A549 (cell line): ENCODE data around the gene FHIT. TPM values are rescaled to one million over a fixed set of nuclear protein-coding genes. Genes with fewer than 3 reads are reported as not detected.

Experiments used
- ATAC-seq, 2 experiments: fragments of 200-7000 bp in 1 of 2; fragments of >200 bp in 1 of 2; cut with Nextera tagmentation in 1 of 2; cut with Tn5 transposase in 1 of 2; 3 replicates each; pipeline versions ENCODE4 v1.8.0 to v1.9.1; 2018 to 2020; ENCODE audit warnings: mild to moderate bottlenecking in 1 of 2, moderate library complexity in 1 of 2
- CTCF ChIA-PET: fragments of 300-600 bp; sonication (Branson Sonifier 250); formaldehyde crosslinking; extraction: SDS; loops from one replicate; lab custom pipeline; 2021; ENCODE audit warnings: antibody characterized with exemption, inconsistent platforms; lab: Yijun Ruan, JAX
- POLR2A ChIA-PET: fragments of 350-600 bp; formaldehyde crosslinking; extraction: SDS; loops from one replicate; lab custom pipeline; 2021; ENCODE audit warnings: antibody characterized with exemption, inconsistent platforms; lab: Yijun Ruan, JAX
- DNase-seq, 2 experiments: peaks; one replicate each; pipeline versions ENCODE4 v3.0.0 to v3.0.0-alpha.2; 2011 to 2016; ENCODE audit warnings: low read depth in 1 of 2, low spot score in 1 of 2
- FAIRE-seq: peaks from 2 replicates; lab custom pipeline; 2011; peaks lifted over from hg19 to GRCh38; lab: Jason Lieb, UNC
- H3K27ac ChIP-seq, 2 experiments: fragments of >200 bp; sonication (Bioruptor Twin); formaldehyde crosslinking; 3 replicates each; pipeline ENCODE4 v1.5.1; 2016 to 2017
- H3K4me1 ChIP-seq: fragments of >200 bp; sonication (Bioruptor Twin); formaldehyde crosslinking; 3 replicates; pipeline ENCODE4 v1.6.1; 2016
- H3K4me2 ChIP-seq: fragments of >200 bp; sonication (Bioruptor Twin); formaldehyde crosslinking; 3 replicates; pipeline ENCODE4 v1.6.1; 2016
- H3K4me3 ChIP-seq: fragments of >200 bp; sonication (Bioruptor Twin); formaldehyde crosslinking; 3 replicates; pipeline ENCODE4 v1.5.1; 2016
- H3K9me3 ChIP-seq: fragments of >200 bp; sonication (Bioruptor Twin); formaldehyde crosslinking; 3 replicates; pipeline ENCODE4 v1.6.1; 2016
- BCL3 ChIP-seq: fragments of >200 bp; sonication (Bioruptor Twin); formaldehyde crosslinking; IDR thresholded peaks from 3 replicates; pipeline ENCODE4 v1.6.1; 2016
- CHD2 ChIP-seq: fragments of 150-350 bp; IDR thresholded peaks from 2 replicates; pipeline ENCODE4 v1.6.1; 2014; ENCODE audit warnings: low read length; ENCODE audit not compliant: partially characterized antibody
- EHF ChIP-seq: fragments of 250-450 bp; sonication (Bioruptor Pico); IDR thresholded peaks from 2 replicates; pipeline ENCODE4 v1.5.0; 2020; ENCODE audit warnings: mild to moderate bottlenecking
- EP300 ChIP-seq, 2 experiments: fragments of >200 bp; sonication (Bioruptor Twin); formaldehyde crosslinking; IDR thresholded peaks; 2 replicates in 1 of 2; 3 replicates in 1 of 2; pipeline ENCODE4 v1.6.1; 2016 to 2017
- FOSB ChIP-seq: fragments of 250-450 bp; sonication (Bioruptor Pico); IDR thresholded peaks from 2 replicates; pipeline ENCODE4 v1.5.0; 2020; ENCODE audit warnings: mild to moderate bottlenecking, moderate library complexity
- FOSL2 ChIP-seq, 2 experiments: fragments of 450-650 bp in 1 of 2; fragments of >200 bp in 1 of 2; sonication (Bioruptor Twin) in 1 of 2; formaldehyde crosslinking; IDR thresholded peaks; 2 replicates each; pipeline versions ENCODE4 v1.5.0 to v1.6.1; 2016 to 2020; ENCODE audit warnings: mild to moderate bottlenecking in 1 of 2, moderate library complexity in 1 of 2
- GATA3 ChIP-seq: IDR thresholded peaks from 2 replicates; pipeline ENCODE4 v1.6.1; 2012; ENCODE audit warnings: borderline replicate concordance
- HDAC2 ChIP-seq: fragments of 200-600 bp; sonication (generic); IDR thresholded peaks from 2 replicates; pipeline ENCODE4 v1.6.1; 2016
- HOXA7 ChIP-seq: fragments of 250-450 bp; sonication (Bioruptor Pico); IDR thresholded peaks from 2 replicates; pipeline ENCODE4 v1.5.0; 2020; ENCODE audit warnings: mild to moderate bottlenecking, moderate library complexity
- HOXB13 ChIP-seq: fragments of 250-450 bp; sonication (Bioruptor Pico); IDR thresholded peaks from 2 replicates; pipeline ENCODE4 v1.5.0; 2020; ENCODE audit warnings: low read depth, mild to moderate bottlenecking, moderate library complexity
- HOXB5 ChIP-seq: fragments of 250-450 bp; sonication (Bioruptor Pico); IDR thresholded peaks from 2 replicates; pipeline ENCODE4 v1.5.0; 2020; ENCODE audit warnings: mild to moderate bottlenecking, moderate library complexity
- JUNB ChIP-seq: fragments of >200 bp; sonication (Bioruptor Twin); formaldehyde crosslinking; IDR thresholded peaks from 2 replicates; pipeline ENCODE4 v1.6.1; 2016
- KDM1A ChIP-seq: fragments of 200-600 bp; sonication (generic); IDR thresholded peaks from 2 replicates; pipeline ENCODE4 v1.6.1; 2016; ENCODE audit warnings: low read depth, mild to moderate bottlenecking
- MAFK ChIP-seq: fragments of 450-650 bp; IDR thresholded peaks from 2 replicates; pipeline ENCODE4 v1.6.1; 2014; ENCODE audit not compliant: partially characterized antibody
- MAZ ChIP-seq: fragments of 150-350 bp; IDR thresholded peaks from 2 replicates; pipeline ENCODE4 v1.6.1; 2014; ENCODE audit warnings: antibody characterized with exemption, low read depth, low read length, borderline replicate concordance
- MYC ChIP-seq: IDR thresholded peaks from 2 replicates; pipeline ENCODE4 v1.6.1; 2012; ENCODE audit warnings: mild to moderate bottlenecking, inconsistent platforms, low read length, improper control_type of control experiment, borderline replicate concordance
- NPAS2 ChIP-seq: fragments of 250-450 bp; sonication (Bioruptor Pico); IDR thresholded peaks from 2 replicates; pipeline ENCODE4 v1.8.0; 2022; ENCODE audit warnings: mild to moderate bottlenecking, moderate library complexity, borderline replicate concordance
- NR3C1 ChIP-seq: fragments of >200 bp; sonication (Bioruptor Twin); formaldehyde crosslinking; IDR thresholded peaks from 3 replicates; pipeline ENCODE4 v1.6.1; 2017
- PBX3 ChIP-seq: IDR thresholded peaks from 2 replicates; pipeline ENCODE4 v1.6.1; 2012
- PHF8 ChIP-seq: fragments of 200-600 bp; sonication (generic); IDR thresholded peaks from 2 replicates; pipeline ENCODE4 v1.6.1; 2016; ENCODE audit warnings: low read depth, mild to moderate bottlenecking, antibody characterized with exemption, moderate library complexity, borderline replicate concordance
- RAD21 ChIP-seq, 2 experiments: fragments of >200 bp in 1 of 2; sonication (Bioruptor Twin) in 1 of 2; formaldehyde crosslinking in 1 of 2; IDR thresholded peaks in 1 of 2; conservative IDR thresholded peaks in 1 of 2; 2 replicates in 1 of 2; 3 replicates in 1 of 2; pipeline ENCODE4 v1.6.1; 2012 to 2018; ENCODE audit warnings: inconsistent platforms in 1 of 2
- RCOR1 ChIP-seq: fragments of 150-350 bp; IDR thresholded peaks from 2 replicates; pipeline ENCODE4 v1.6.1; 2014; ENCODE audit warnings: antibody characterized with exemption, low read length, low read depth
- REST ChIP-seq: fragments of 200-600 bp; sonication (generic); IDR thresholded peaks from 2 replicates; pipeline ENCODE4 v1.6.1; 2016; ENCODE audit warnings: antibody characterized with exemption, mild to moderate bottlenecking, moderate library complexity
- RFX5 ChIP-seq: fragments of 450-650 bp; IDR thresholded peaks from 2 replicates; pipeline ENCODE4 v1.7.1; 2014; ENCODE audit warnings: antibody characterized with exemption, mild to moderate bottlenecking, moderate library complexity
- TFCP2L1 ChIP-seq: fragments of 250-450 bp; sonication (Bioruptor Pico); IDR thresholded peaks from 2 replicates; pipeline ENCODE4 v1.5.0; 2021; ENCODE audit warnings: mild to moderate bottlenecking
- ZNF302 ChIP-seq: fragments of 250-450 bp; sonication (Bioruptor Pico); IDR thresholded peaks from 2 replicates; pipeline ENCODE4 v1.9.0; 2021; ENCODE audit warnings: inconsistent platforms, mild to moderate bottlenecking, moderate library complexity
- WGBS: methylation state at CpG from one replicate; pipeline ENCODE4 v1.1.6; 2017; ENCODE audit errors: missing lambda C conversion rate; 5-methylcytosine and 5-hydroxymethylcytosine counted together
- polyA plus RNA-seq, 4 experiments: library from polyadenylated mRNA; depleted of rRNA in 3 of 4; stranded (reverse); fragments of >200 nt; fragmentation: RNase III in 1 of 4; extraction: RNeasy Plus Mini Kit Qiagen cat#74134 plus additional on column Dnase treatment in 1 of 4; gene quantifications; 2 replicates in 3 of 4; 3 replicates in 1 of 4; pipeline ENCODE4 v1.2.3, GENCODE V29; 2011 to 2017

The FHIT gene
- polyA plus RNA-seq, 2 of the 4 experiments (the other 2 are of a cell fraction) = 0.76 to 0.92 TPM

- no peak for FAIRE-seq
- CTCF ChIA-PET = no interaction called here
- 66% methylated on average over 2 of the region's 2 CpGs for WGBS
These were observed 667.0 kb downstream of the FHIT start for GRCh38 chr3:60584250-60584649.

GRCh38 chr3:60582288-60582687 lies 669.0 kb downstream of the FHIT start:
- Histone ChIP-seq H3K4me2 (no peak overlapping the region), H3K9me3 (no peaks in the 10 kb centered on the region), H3K27ac (no peak overlapping the region), H3K4me1 (no peaks in the 10 kb centered on the region), H3K4me3 (no peak overlapping the region)
- ChIA-PET CTCF (no interaction called here), POLR2A (no interaction called here)
- TF ChIP-seq REST = no peak
- ATAC-seq (no peak), FAIRE-seq (no peak), DNase-seq (no peak)
- WGBS = 19% methylated on average over 3 of the region's 3 CpGs

More at GRCh38 chr3:60584250-60584649, 667.0 kb downstream of the FHIT start:
- Histone ChIP-seq H3K9me3 (no peaks in the 10 kb centered on the region), H3K27ac (no peak overlapping the region), H3K4me1 (no peaks in the 10 kb centered on the region), H3K4me3 (no peak overlapping the region), H3K4me2 (no peak overlapping the region)
- POLR2A ChIA-PET = no interaction called here
- DNase-seq (no peak), ATAC-seq (no peak)
- TF ChIP-seq PHF8 = no peak
- no peak for TF ChIP-seq EP300 (IDR thresholded peaks at IDR 0.05)
- TF ChIP-seq GATA3 = no peak
- TF ChIP-seq FOSB (CRISPR knock-in tag) = no peak
- no peak for TF ChIP-seq PBX3
- no peak for TF ChIP-seq HOXB5 (CRISPR knock-in tag)
- TF ChIP-seq HOXA7 (CRISPR knock-in tag) = no peak
- no peak for TF ChIP-seq ZNF302 (CRISPR knock-in tag)
- TF ChIP-seq RFX5 = no peak
- no peak for TF ChIP-seq KDM1A
- no peak for TF ChIP-seq MAFK

GRCh38 chr3:60580809-60581208 lies 670.4 kb downstream of the FHIT start:
- 26% methylated on average over 5 of the region's 5 CpGs for WGBS
- no peak for TF ChIP-seq TFCP2L1 (CRISPR knock-in tag)
- no peak for TF ChIP-seq MAFK
- no peak for TF ChIP-seq NPAS2
- no peak for TF ChIP-seq RCOR1
- TF ChIP-seq RAD21 (conservative IDR thresholded peaks at IDR 0.05 in 1 of 2, IDR thresholded peaks at IDR 0.05 in 1 of 2) = no peak
- no peak for TF ChIP-seq MYC
- TF ChIP-seq EP300 (IDR thresholded peaks at IDR 0.05) = no peak
- no peak for TF ChIP-seq HOXB13 (CRISPR knock-in tag)
- no peak for TF ChIP-seq HDAC2
- TF ChIP-seq MAZ = no peak
- no peak for TF ChIP-seq EHF (CRISPR knock-in tag)
- TF ChIP-seq RFX5 = no peak
- TF ChIP-seq CHD2 = no peak
- no peak for TF ChIP-seq FOSL2 (IDR thresholded peaks at IDR 0.05)
- TF ChIP-seq FOSL2 (CRISPR knock-in tag; IDR thresholded peaks at IDR 0.05) = no peak
- TF ChIP-seq JUNB = no peak
- TF ChIP-seq NR3C1 = no peak
- no peak for TF ChIP-seq BCL3
- no peak for TF ChIP-seq ZNF302 (CRISPR knock-in tag)
- H3K4me2 ChIP-seq = no peak overlapping the region
- ChIA-PET CTCF (no interaction called here), POLR2A (no interaction called here)
- H3K9me3 ChIP-seq = no peaks in the 10 kb centered on the region
- H3K4me3 ChIP-seq = no peak overlapping the region
- DNase-seq (no peak), ATAC-seq (no peak), FAIRE-seq (no peak)
- H3K27ac ChIP-seq = no peak overlapping the region
- H3K4me1 ChIP-seq = no peaks in the 10 kb centered on the region
